CD4-positive, alpha-beta T cell (primary cell): ENCODE data around the gene HK3. TPM values are rescaled to one million over a fixed set of nuclear protein-coding genes. Genes with fewer than 3 reads are reported as not detected.

Experiments used
- ATAC-seq: fragments of 200-7000 bp; cut with Tn5 transposase; one replicate; pipeline ENCODE4 v1.10.0; 2022; ENCODE audit warnings: mild to moderate bottlenecking; ENCODE audit not compliant: poor library complexity
- CTCF ChIA-PET: fragments of 350-600 bp; sonication (Branson Sonifier 250); formaldehyde crosslinking; loops from one replicate; lab custom pipeline; 2021; ENCODE audit warnings: antibody characterized with exemption, inconsistent platforms; lab: Charles Lee
- POLR2A ChIA-PET: fragments of 350-600 bp; sonication (Branson Sonifier 250); formaldehyde crosslinking; loops from one replicate; lab custom pipeline; 2021; ENCODE audit warnings: antibody characterized with exemption, inconsistent platforms; lab: Charles Lee
- DNase-seq, 14 experiments: peaks; one replicate each; pipeline ENCODE4 v3.0.0-alpha.2; 2013 to 2020; ENCODE audit warnings: mixed read lengths in 2 of 14
- H3K27ac ChIP-seq, 2 donors: one replicate each; pipeline versions ENCODE4 v1.5.1 to v1.7.0; 2013; ENCODE audit warnings: low read length in 2 of 2, low read depth in 1 of 2, mild to moderate bottlenecking in 1 of 2
- H3K27me3 ChIP-seq, 2 experiments: 1 replicate in 1 of 2; 2 replicates in 1 of 2; pipeline versions ENCODE4 v1.6.1 to v1.7.0; 2013; ENCODE audit warnings: low read length in 2 of 2, control low read depth in 1 of 2, mild to moderate bottlenecking in 1 of 2, moderate library complexity in 1 of 2; ENCODE audit not compliant: insufficient read depth in 2 of 2, control insufficient read depth in 1 of 2
- H3K36me3 ChIP-seq: one replicate; pipeline ENCODE4 v1.6.1; 2013; ENCODE audit warnings: low read length, control low read depth; ENCODE audit not compliant: insufficient read depth
- H3K4me1 ChIP-seq: one replicate; pipeline ENCODE4 v1.6.1; 2013; ENCODE audit warnings: low read length, control low read depth; ENCODE audit not compliant: insufficient read depth
- H3K4me3 ChIP-seq: one replicate; pipeline ENCODE4 v1.5.1; 2013; ENCODE audit warnings: mild to moderate bottlenecking, low read length, moderate library complexity
- H3K9me3 ChIP-seq, 2 experiments: 1 replicate in 1 of 2; 2 replicates in 1 of 2; pipeline versions ENCODE4 v1.6.1 to v1.7.0; 2013; ENCODE audit warnings: low read length in 2 of 2, mild to moderate bottlenecking in 2 of 2, control low read depth in 1 of 2, moderate library complexity in 1 of 2; ENCODE audit not compliant: control insufficient read depth in 1 of 2, insufficient read depth in 1 of 2
- H3K27ac Mint-ChIP-seq: one replicate; pipeline ENCODE4 v1.8.0; 2020; ENCODE audit warnings: mixed read lengths
- H3K27me3 Mint-ChIP-seq: one replicate; pipeline ENCODE4 v1.8.0; 2021; ENCODE audit warnings: mixed read lengths
- H3K36me3 Mint-ChIP-seq: one replicate; pipeline ENCODE4 v1.8.0; 2021; ENCODE audit warnings: low read depth, mixed read lengths
- H3K4me1 Mint-ChIP-seq: one replicate; pipeline ENCODE4 v1.8.0; 2021; ENCODE audit warnings: low read depth, mixed read lengths
- H3K4me3 Mint-ChIP-seq: one replicate; pipeline ENCODE4 v1.8.0; 2020; ENCODE audit warnings: mild to moderate bottlenecking, mixed read lengths
- H3K9me3 Mint-ChIP-seq: one replicate; pipeline ENCODE4 v1.8.0; 2020; ENCODE audit warnings: mixed read lengths
- CTCF ChIP-seq: fragments of 200-600 bp; IDR thresholded peaks from one replicate; pipeline ENCODE4 v1.8.0; 2022; ENCODE audit warnings: antibody characterized with exemption, mild to moderate bottlenecking
- intact Hi-C, 2 experiments: fragments of 100-400 bp; cut with DNase I in 1 of 2; cut with micrococcal nuclease in 1 of 2; formaldehyde crosslinking; loops; one replicate each; pipeline versions ENCODE4 v1.15.1 to v1.9.0; 2023 to 2025; cut with DNase I, micrococcal nuclease
- polyA plus RNA-seq, 2 donors: library from polyadenylated mRNA; unstranded; fragments of 120-200 nt; gene quantifications; one replicate each; pipeline ENCODE4 v1.2.1, GENCODE V29; 2013
- total RNA-seq, 174 experiments: library from RNA in 2 of 174; stranded (reverse) in 2 of 174; gene quantifications; one replicate each; pipeline ENCODE4 v1.2.3 and lab custom pipeline; 2021 to 2026

The HK3 gene
- total RNA-seq (1 to 10 TPM in 1 of 2 experiments, under 1 TPM in 1; 0.74 to 1.2 TPM), total RNA-seq (lab: John Stamatoyannopoulos, UW) (0 to 27.4 (median 0.57) reads per million in 172 experiments)
- 15.0 TPM for polyA plus RNA-seq (2013, experiment 1 of 2)
- polyA plus RNA-seq (2013, experiment 2 of 2): 10.8 TPM

- Histone ChIP-seq H3K27me3 (no peaks in the 10 kb centered on the region), H3K4me3 (peak within 1 kb of the TSS; percentile 29), H3K4me1 (peaks cover 20% of the 10 kb centered on the region), H3K36me3 (peaks cover 13% of the 10 kb centered on the region), H3K9me3 (no peaks in the 10 kb centered on the region), H3K27ac (no peak within 1 kb of the TSS)
- ChIA-PET POLR2A (no interaction called here), CTCF (interaction anchor here (1.6 kb wide), 1 partner anchor 10 kb away, joined by 3 read pairs; no protein-coding TSS in a partner anchor)
- H3K9me3 Mint-ChIP-seq: no peaks in the 10 kb centered on the region
- H3K27me3 Mint-ChIP-seq: no peaks in the 10 kb centered on the region
- H3K36me3 Mint-ChIP-seq: peaks cover 19% of the 10 kb centered on the region
- no peak for TF ChIP-seq CTCF
- ATAC-seq (no peak), DNase-seq (peak in 3 of 14 experiments; percentile 21 to 41 (median 36))
- intact Hi-C loops: no loop called here
- no peak within 1 kb of the TSS for H3K4me3 Mint-ChIP-seq
- H3K27ac Mint-ChIP-seq: no peak within 1 kb of the TSS
- peaks cover 11% of the 10 kb centered on the region for H3K4me1 Mint-ChIP-seq
These were observed at the start of gene HK3 for GRCh38 chr5:176899296-176899891. Gene HK3 (minus strand): TSS chr5:176899346. CDS start chr5:176896159, 3,187 bp downstream.

DNA sequence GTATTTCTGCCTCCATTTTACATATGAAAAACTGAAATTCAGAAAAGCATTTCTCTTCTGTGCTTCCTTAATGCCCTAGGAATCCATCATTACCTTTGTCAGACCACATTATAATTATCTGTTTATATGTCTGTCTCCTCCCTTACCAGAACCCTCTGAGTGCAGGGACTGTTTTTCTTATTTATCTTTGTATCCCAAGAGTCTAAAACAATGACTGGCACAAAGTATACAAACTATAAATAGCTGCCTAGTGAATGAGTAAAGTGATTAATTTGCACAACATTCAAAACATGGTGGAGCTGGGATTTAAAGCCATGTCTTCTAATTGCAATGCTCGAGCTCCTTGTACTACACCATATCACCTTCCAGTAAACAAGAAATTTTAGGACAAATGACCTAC, 49.3 kb upstream of the HK3 start:
- TF ChIP-seq CTCF: no peak
- H3K27ac Mint-ChIP-seq: no peak overlapping the region
- DNase-seq: no peak
- Histone ChIP-seq H3K9me3 (no peaks in the 10 kb centered on the region), H3K36me3 (peaks cover 76% of the 10 kb centered on the region), H3K27ac (no peak overlapping the region), H3K4me3 (no peak overlapping the region), H3K4me1 (no peaks in the 10 kb centered on the region), H3K27me3 (no peaks in the 10 kb centered on the region)
- ChIA-PET POLR2A (no interaction called here), CTCF (interaction anchor here (0.6 to 0.9 kb wide), 2 partner anchors 15 to 123 kb away, joined by 3 to 4 read pairs; no protein-coding TSS in a partner anchor)
- no peak for ATAC-seq
- intact Hi-C loops: no loop called here
- H3K9me3 Mint-ChIP-seq: no peaks in the 10 kb centered on the region
- H3K36me3 Mint-ChIP-seq: peaks cover 84% of the 10 kb centered on the region
- H3K4me1 Mint-ChIP-seq: no peaks in the 10 kb centered on the region
- no peak overlapping the region for H3K4me3 Mint-ChIP-seq
- no peaks in the 10 kb centered on the region for H3K27me3 Mint-ChIP-seq

GRCh38 chr5:176947847-176948246, 48.7 kb upstream of the HK3 start:
- no peaks in the 10 kb centered on the region for H3K4me1 Mint-ChIP-seq
- no peaks in the 10 kb centered on the region for H3K9me3 ChIP-seq
- H3K9me3 Mint-ChIP-seq: no peaks in the 10 kb centered on the region
- intact Hi-C loops: no loop called here
- H3K27ac ChIP-seq: no peak overlapping the region
- H3K27ac Mint-ChIP-seq: no peak overlapping the region
- peaks cover 84% of the 10 kb centered on the region for H3K36me3 Mint-ChIP-seq
- no peaks in the 10 kb centered on the region for H3K27me3 ChIP-seq
- H3K36me3 ChIP-seq: peaks cover 77% of the 10 kb centered on the region
- no peak for TF ChIP-seq CTCF
- H3K4me3 Mint-ChIP-seq: no peak overlapping the region
- CTCF ChIA-PET: interaction anchor here (0.6 to 0.9 kb wide), 2 partner anchors 14 to 124 kb away, joined by 3 to 4 read pairs; no protein-coding TSS in a partner anchor
- no peaks in the 10 kb centered on the region for H3K27me3 Mint-ChIP-seq
- ATAC-seq (no peak), DNase-seq (no peak)
- POLR2A ChIA-PET: no interaction called here
- H3K4me1 ChIP-seq: no peaks in the 10 kb centered on the region
- H3K4me3 ChIP-seq: no peak overlapping the region
